Type B pancreatic cell (in vitro differentiated cells): Measurements from ENCODE around the gene SYVN1. TPM values are rescaled to one million over a fixed set of nuclear protein-coding genes. Genes with fewer than 3 reads are reported as not detected.

Experiments
- DNase-seq: peaks from one replicate; pipeline ENCODE4 v3.0.0; 2021; ENCODE audit warnings: mixed read lengths; ENCODE audit not compliant: unreplicated experiment; ENCODE audit errors: extremely low spot score
- H3K27ac Mint-ChIP-seq: 2 replicates; pipeline ENCODE4 v1.8.0; 2021; ENCODE audit warnings: mild to moderate bottlenecking, mixed read lengths
- H3K27me3 Mint-ChIP-seq: 2 replicates; pipeline ENCODE4 v1.8.0; 2021; ENCODE audit warnings: mixed read lengths
- H3K36me3 Mint-ChIP-seq: 2 replicates; pipeline ENCODE4 v1.8.0; 2021; ENCODE audit warnings: mixed read lengths
- H3K4me1 Mint-ChIP-seq: one replicate; pipeline ENCODE4 v1.8.0; 2021; ENCODE audit warnings: mixed read lengths; ENCODE audit not compliant: unreplicated experiment
- H3K4me3 Mint-ChIP-seq: 2 replicates; pipeline ENCODE4 v1.8.0; 2021; ENCODE audit warnings: mild to moderate bottlenecking, mixed read lengths
- H3K9me3 Mint-ChIP-seq: 2 replicates; pipeline ENCODE4 v1.8.0; 2021; ENCODE audit warnings: mixed read lengths
- total RNA-seq: library from RNA; stranded (reverse); gene quantifications from 2 replicates; pipeline ENCODE4 v1.2.1, GENCODE V29; 2021; ENCODE audit warnings: low replicate concordance
- TF ChIP-seq, protein P1 (sequence below): fragments of 200-600 bp; sonication (generic); conservative IDR thresholded peaks from 2 replicates; pipeline ENCODE4 v1.5.0; 2021; ENCODE audit warnings: antibody characterized with exemption, mild to moderate bottlenecking

SYVN1 gene
- total RNA-seq, 1 donor from 2014 or later = 50.6 TPM

DNA sequence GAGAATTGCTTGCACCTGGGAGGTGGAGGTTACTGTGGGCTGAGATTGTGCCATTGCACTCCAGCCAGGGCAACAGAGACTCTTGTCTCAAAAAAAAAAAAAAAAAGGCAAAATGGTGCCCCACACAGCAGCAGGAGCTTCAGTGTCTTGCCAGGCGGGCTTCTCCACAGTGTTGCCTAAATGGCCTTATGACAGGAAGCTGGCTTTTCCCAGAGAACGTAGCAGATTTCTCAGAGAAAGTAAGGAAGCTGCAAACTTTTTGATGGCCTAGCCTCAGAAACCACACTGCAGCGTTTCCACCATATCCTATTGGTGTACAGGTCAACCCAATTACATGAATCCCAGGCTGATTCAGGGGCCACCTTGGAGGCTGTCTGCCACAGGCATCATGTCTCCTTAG is 23.0 kb upstream of the SYVN1 start:
- TF ChIP-seq, protein P1, sequence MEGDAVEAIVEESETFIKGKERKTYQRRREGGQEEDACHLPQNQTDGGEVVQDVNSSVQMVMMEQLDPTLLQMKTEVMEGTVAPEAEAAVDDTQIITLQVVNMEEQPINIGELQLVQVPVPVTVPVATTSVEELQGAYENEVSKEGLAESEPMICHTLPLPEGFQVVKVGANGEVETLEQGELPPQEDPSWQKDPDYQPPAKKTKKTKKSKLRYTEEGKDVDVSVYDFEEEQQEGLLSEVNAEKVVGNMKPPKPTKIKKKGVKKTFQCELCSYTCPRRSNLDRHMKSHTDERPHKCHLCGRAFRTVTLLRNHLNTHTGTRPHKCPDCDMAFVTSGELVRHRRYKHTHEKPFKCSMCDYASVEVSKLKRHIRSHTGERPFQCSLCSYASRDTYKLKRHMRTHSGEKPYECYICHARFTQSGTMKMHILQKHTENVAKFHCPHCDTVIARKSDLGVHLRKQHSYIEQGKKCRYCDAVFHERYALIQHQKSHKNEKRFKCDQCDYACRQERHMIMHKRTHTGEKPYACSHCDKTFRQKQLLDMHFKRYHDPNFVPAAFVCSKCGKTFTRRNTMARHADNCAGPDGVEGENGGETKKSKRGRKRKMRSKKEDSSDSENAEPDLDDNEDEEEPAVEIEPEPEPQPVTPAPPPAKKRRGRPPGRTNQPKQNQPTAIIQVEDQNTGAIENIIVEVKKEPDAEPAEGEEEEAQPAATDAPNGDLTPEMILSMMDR = no peak
- Mint-ChIP-seq H3K27ac (no peak overlapping the region), H3K4me3 (no peak overlapping the region), H3K36me3 (no peaks in the 10 kb centered on the region), H3K9me3 (no peaks in the 10 kb centered on the region), H3K27me3 (peaks cover 6% of the 10 kb centered on the region), H3K4me1 (no peaks in the 10 kb centered on the region)
- no peak for DNase-seq

DNA sequence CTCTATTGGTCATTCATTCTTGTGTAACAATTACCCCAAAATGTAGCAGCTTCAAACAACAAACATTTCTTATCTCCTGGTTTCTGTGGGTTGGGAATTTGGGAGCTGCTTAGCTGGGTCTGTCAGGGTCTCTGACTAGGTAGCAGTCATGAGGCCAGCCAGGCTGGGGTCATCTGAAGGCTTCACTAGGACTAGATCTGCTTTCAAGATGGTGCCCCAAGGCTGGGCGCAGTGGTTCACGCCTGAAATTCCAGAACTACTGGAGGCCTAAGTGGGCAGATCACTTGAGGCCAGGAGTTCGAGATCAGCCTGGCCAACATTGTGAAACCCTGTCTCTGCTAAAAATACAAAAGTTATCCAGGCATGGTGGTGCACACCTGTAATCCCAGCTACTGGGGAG is 22.6 kb upstream of the SYVN1 start:
- H3K9me3 Mint-ChIP-seq = no peaks in the 10 kb centered on the region
- no peaks in the 10 kb centered on the region for H3K4me1 Mint-ChIP-seq
- TF ChIP-seq, protein P1 = no peak
- no peaks in the 10 kb centered on the region for H3K36me3 Mint-ChIP-seq
- no peak overlapping the region for H3K4me3 Mint-ChIP-seq
- peaks cover 8% of the 10 kb centered on the region for H3K27me3 Mint-ChIP-seq
- no peak overlapping the region for H3K27ac Mint-ChIP-seq
- DNase-seq = no peak

DNA sequence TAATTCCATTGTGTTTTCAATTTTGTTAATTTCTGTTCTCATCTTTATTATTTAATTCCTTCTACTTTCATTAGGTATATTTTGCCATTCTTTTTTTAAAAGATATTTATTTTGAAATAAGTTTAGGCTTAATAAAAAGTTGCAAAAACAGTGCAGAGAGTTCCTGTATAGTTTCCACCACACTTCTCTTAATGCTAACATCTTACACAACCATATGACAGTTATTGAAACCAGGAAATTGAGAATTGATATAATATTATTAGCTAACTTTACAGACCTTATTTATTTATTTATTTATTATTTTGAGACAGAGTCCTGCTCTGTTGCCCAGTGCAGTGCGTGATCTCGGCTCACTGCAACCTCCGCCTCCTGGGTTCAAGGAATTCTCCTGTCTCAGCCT is 21.9 kb upstream of the SYVN1 start:
- TF ChIP-seq, protein P1 = no peak
- Mint-ChIP-seq H3K27me3 (peaks cover 11% of the 10 kb centered on the region), H3K4me3 (no peak overlapping the region), H3K9me3 (no peaks in the 10 kb centered on the region), H3K27ac (no peak overlapping the region), H3K4me1 (no peaks in the 10 kb centered on the region), H3K36me3 (no peaks in the 10 kb centered on the region)
- no peak for DNase-seq

DNA sequence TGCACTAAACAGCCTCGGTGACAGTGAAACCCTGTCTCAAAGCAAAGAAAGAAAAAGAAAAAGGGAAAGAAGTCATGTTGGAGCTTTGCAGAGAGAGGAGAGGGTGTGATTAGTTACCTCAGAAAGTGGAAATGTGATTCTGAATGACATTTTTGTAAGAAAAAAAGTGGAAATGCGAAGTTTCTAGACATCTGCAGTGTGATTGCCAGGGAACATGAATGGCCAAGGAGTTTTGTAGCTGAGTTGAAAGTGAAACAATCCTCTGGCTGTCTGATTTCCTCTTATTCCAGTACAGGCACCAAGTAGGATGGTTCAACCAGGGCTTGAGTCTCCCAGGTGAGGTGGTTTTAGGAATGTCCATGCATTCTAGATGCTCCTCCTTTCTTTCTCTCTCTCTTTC is 17.8 kb upstream of the SYVN1 start:
- TF ChIP-seq, protein P1 = no peak
- H3K36me3 Mint-ChIP-seq = no peaks in the 10 kb centered on the region
- no peaks in the 10 kb centered on the region for H3K9me3 Mint-ChIP-seq
- H3K27me3 Mint-ChIP-seq = peaks cover 9% of the 10 kb centered on the region
- no peak overlapping the region for H3K4me3 Mint-ChIP-seq
- H3K4me1 Mint-ChIP-seq = peaks cover 12% of the 10 kb centered on the region
- H3K27ac Mint-ChIP-seq = no peak overlapping the region
- no peak for DNase-seq

DNA sequence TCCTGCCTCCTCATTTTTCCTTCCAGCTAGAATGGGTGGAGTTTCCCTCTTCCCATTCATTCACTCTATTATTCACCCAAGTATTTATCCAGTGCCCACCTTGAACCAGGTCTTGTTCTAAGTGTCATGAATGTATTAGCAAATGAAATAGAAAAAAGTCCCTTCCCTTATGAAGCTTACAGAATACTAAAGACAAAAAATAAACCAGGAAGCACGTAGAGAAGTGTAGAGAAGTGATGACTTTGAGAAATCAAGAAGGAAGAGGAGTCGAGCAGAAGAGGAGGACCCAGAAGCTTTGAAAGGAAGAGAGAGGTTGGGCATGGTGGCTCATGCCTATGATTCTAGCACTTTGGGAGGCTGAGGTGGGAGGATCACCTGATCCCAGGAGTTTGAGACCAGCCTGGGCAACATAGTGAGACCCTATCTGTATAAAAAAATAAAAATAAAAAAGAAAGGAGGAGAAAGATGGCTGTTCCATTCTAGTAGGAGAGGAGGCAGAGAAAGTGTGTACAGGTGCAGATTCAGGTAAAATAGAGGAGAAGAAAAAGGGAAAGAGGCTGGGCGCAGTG is 17.1 kb upstream of the SYVN1 start:
- H3K9me3 Mint-ChIP-seq = no peaks in the 10 kb centered on the region
- peaks cover 12% of the 10 kb centered on the region for H3K4me1 Mint-ChIP-seq
- H3K4me3 Mint-ChIP-seq = no peak overlapping the region
- DNase-seq = no peak
- H3K27me3 Mint-ChIP-seq = peaks cover 9% of the 10 kb centered on the region
- no peak overlapping the region for H3K27ac Mint-ChIP-seq
- H3K36me3 Mint-ChIP-seq = no peaks in the 10 kb centered on the region
- TF ChIP-seq, protein P1 = no peak
